Fibroblast of villous mesenchyme (primary cell): ENCODE results near the gene LIN28B. TPM values are rescaled to one million over a fixed set of nuclear protein-coding genes. Genes with fewer than 3 reads are reported as not detected.

Source experiments
- DNase-seq: peaks from one replicate; pipeline ENCODE4 v3.0.0-alpha.2; 2010; ENCODE audit warnings: low read depth
- H3K4me3 ChIP-seq: 2 replicates; pipeline ENCODE4 v1.5.1; 2011; ENCODE audit warnings: low read depth, mild to moderate bottlenecking, low read length
- CTCF ChIP-seq: IDR thresholded peaks from 2 replicates; pipeline ENCODE4 v1.5.1; 2012; ENCODE audit warnings: low read depth, mild to moderate bottlenecking, low read length; ENCODE audit not compliant: insufficient read depth
- total RNA-seq: library from RNA; depleted of rRNA; stranded (reverse); fragments of >200 nt; gene quantifications from 2 replicates; pipeline ENCODE4 v1.2.3, GENCODE V29; 2012

Gene LIN28B
- total RNA-seq, 1 donor = 5.6 TPM

GRCh38 chr6:105106260-105106659 is 149.4 kb downstream of the LIN28B start:
- no peak for DNase-seq
- TF ChIP-seq CTCF = no peak
- H3K4me3 ChIP-seq = no peak overlapping the region

- no peak for TF ChIP-seq CTCF
- no peak overlapping the region for H3K4me3 ChIP-seq
- DNase-seq = peak; percentile 33
Measured at GRCh38 chr6:105107207-105107606, 150.3 kb downstream of the LIN28B start.

- no peak for TF ChIP-seq CTCF
- DNase-seq = no peak
- no peak overlapping the region for H3K4me3 ChIP-seq
Measured at GRCh38 chr6:105108631-105109262, 151.8 kb downstream of the LIN28B start.

DNA sequence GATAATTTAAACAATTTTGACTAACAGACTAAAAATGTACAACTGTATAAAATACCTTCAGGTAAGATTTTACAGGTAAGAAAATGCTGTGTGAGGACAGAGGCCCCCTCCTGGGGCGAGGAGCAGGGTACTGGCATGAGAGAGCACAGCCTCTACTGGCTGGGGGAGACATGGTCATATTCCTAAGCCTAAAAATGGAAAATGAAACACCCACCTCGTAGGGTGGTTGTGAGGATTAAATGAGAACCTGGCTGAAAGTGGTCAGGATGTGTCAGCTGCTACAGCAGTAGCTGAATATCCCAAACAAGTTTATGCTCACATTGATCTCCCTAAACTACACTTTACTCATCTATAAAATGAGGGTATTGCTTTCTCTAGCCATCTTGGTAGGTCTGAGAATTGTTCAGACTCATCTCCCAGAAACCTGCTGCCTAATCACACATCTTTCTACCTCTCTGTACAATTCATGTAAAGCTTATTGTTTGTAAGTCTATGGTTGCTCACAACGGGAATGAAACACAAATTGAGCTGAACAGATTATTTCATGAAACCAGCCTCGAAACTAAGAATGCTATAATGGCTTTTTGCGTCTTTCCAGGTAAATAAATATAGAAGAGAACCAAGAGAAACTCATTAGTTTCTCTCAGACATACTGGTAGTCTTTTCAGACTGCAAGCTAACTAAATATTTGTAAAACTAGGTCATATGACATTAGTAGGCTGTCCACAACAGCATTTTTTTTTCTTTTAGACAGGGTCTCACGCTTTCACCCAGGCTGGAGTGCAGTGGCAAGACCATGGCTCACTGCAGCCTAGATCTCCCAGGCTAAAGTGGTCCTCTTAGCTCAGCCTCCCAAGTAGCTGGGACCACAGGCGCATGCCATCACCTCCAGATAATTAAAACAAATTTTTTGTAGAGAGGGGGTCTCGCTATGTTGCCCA is 153.3 kb downstream of the LIN28B start:
- no peak overlapping the region for H3K4me3 ChIP-seq
- TF ChIP-seq CTCF = no peak
- DNase-seq = no peak

DNA sequence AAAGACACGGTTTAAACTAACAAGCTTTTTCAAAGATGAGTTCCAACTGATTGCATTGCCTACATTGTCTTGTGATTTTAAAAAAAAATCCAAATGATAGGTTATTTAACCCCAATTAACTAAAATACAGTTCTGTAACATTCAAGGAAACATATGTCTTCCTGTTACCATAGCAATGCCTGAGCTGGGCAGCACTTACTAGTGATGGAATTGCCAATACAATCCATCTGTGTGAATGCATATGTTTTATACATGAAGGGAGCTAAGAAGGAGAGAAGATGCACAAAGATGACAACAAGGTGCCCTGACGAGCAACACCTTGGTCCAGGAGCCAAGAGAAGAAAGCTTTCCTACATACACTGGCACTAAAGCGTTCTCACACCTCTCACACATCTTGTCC is 154.2 kb downstream of the LIN28B start:
- DNase-seq = no peak
- H3K4me3 ChIP-seq = no peak overlapping the region
- TF ChIP-seq CTCF = no peak

DNA sequence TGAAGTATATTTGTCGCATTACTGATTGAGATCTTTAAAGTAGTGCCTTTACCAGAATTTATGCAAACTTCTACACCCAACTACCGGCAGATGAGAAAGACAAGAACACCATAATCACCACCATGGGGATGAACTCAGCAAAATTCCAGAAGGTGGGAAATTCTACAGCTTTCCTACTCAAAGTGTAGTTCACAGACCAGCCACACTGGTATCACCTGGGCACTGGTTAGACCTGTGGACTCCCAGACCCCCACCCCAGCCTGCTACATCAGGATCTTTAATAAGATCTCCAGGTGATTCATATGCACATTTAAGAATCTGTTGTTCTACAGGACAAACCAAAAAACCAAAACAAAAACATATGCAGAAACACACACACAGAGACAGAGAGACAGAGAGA is 155.0 kb downstream of the LIN28B start:
- H3K4me3 ChIP-seq = no peak overlapping the region
- no peak for DNase-seq
- TF ChIP-seq CTCF = no peak
